HCT116 (cell line): Measurements from ENCODE around the gene IPO11. TPM values are rescaled to one million over a fixed set of nuclear protein-coding genes. Genes with fewer than 3 reads are reported as not detected.

ENCODE experiments used
- ATAC-seq: fragments of 200-7000 bp; cut with Tn5 transposase; 2 replicates; pipeline ENCODE4 v1.9.1; 2020; ENCODE audit warnings: mild to moderate bottlenecking, moderate library complexity
- BruUV-seq: library from RNA; stranded (reverse); fragments of 400-500 nt; replicated peaks from 2 replicates; lab custom pipeline; 2021; lab: Mats Ljungman, UMichigan
- CTCF ChIA-PET: fragments of 300-600 bp; sonication (Branson Sonifier 250); formaldehyde crosslinking; loops from one replicate; lab custom pipeline; 2021; ENCODE audit warnings: antibody characterized with exemption; lab: Charles Lee
- POLR2A ChIA-PET: fragments of 300-600, 350-600 bp; sonication (Branson Sonifier 250); formaldehyde crosslinking; loops from one replicate; lab custom pipeline; 2021; ENCODE audit warnings: antibody characterized with exemption; lab: Charles Lee
- RAD21 ChIA-PET, 2 experiments: fragments of 300-600 bp; sonication (Branson Sonifier 250); formaldehyde crosslinking; loops; one replicate each; lab custom pipeline; 2023; ENCODE audit warnings: low total read pairs in 2 of 2; ENCODE audit not compliant: uncharacterized antibody in 2 of 2, unreplicated experiment in 2 of 2, low non-redundant PET in 1 of 2; lab: Charles Lee
- DNase-seq: peaks from one replicate; pipeline ENCODE4 v3.0.0-alpha.2; 2010; ENCODE audit warnings: low read depth, low spot score
- H2AFZ ChIP-seq: fragments of 200-600 bp; shearing (Covaris generic), sonication (generic); 2 replicates; pipeline ENCODE4 v1.6.1; 2017; ENCODE audit warnings: low read depth, mixed run types, mixed read lengths, antibody characterized with exemption, low read length; ENCODE audit not compliant: poor library complexity, severe bottlenecking
- H3K27ac ChIP-seq: 2 replicates; pipeline ENCODE4 v1.5.1; 2012; ENCODE audit warnings: low read depth, low read length
- H3K27me3 ChIP-seq: fragments of 200-600 bp; sonication (generic); 2 replicates; pipeline ENCODE4 v1.6.1; 2016; ENCODE audit warnings: mixed run types, low read length, mixed read lengths; ENCODE audit not compliant: insufficient read depth
- H3K36me3 ChIP-seq, 2 experiments: fragments of 200-500 bp in 1 of 2; fragments of 200-600 bp in 1 of 2; sonication (Bioruptor generic) in 1 of 2; sonication (generic) in 1 of 2; 2 replicates each; pipeline versions ENCODE4 v1.5.1 to v1.6.1; 2014 to 2016; ENCODE audit warnings: low read length in 2 of 2, inconsistent platforms in 1 of 2, mixed read lengths in 1 of 2, mixed run types in 1 of 2; ENCODE audit not compliant: insufficient read depth in 2 of 2, control insufficient read depth in 1 of 2
- H3K4me1 ChIP-seq, 2 experiments: fragments of 200-600 bp in 1 of 2; sonication (generic) in 1 of 2; 2 replicates each; pipeline versions ENCODE4 v1.5.1 to v1.6.1; 2012 to 2017; ENCODE audit warnings: low read length in 2 of 2, inconsistent platforms in 1 of 2, mild to moderate bottlenecking in 1 of 2, mixed read lengths in 1 of 2, mixed run types in 1 of 2, moderate library complexity in 1 of 2; ENCODE audit not compliant: insufficient read depth in 2 of 2, control insufficient read depth in 1 of 2
- H3K4me2 ChIP-seq: fragments of 200-600 bp; sonication (generic); 2 replicates; pipeline ENCODE4 v1.6.1; 2017; ENCODE audit warnings: mixed run types, low read length, mixed read lengths
- H3K4me3 ChIP-seq, 2 experiments: fragments of 200-600 bp in 1 of 2; sonication (generic) in 1 of 2; replicated peaks in 1 of 2; 2 replicates each; pipeline ENCODE4 v1.5.1; 2011 to 2016; ENCODE audit warnings: low read length in 2 of 2, control low read depth in 1 of 2, low read depth in 1 of 2, mild to moderate bottlenecking in 1 of 2, mixed read lengths in 1 of 2, mixed run types in 1 of 2
- H3K79me2 ChIP-seq: fragments of 200-600 bp; sonication (generic); 2 replicates; pipeline ENCODE4 v1.6.1; 2017; ENCODE audit warnings: mild to moderate bottlenecking, mixed run types, low read length, moderate library complexity, mixed read lengths; ENCODE audit not compliant: insufficient read depth
- H3K9ac ChIP-seq: fragments of 200-600 bp; sonication (generic); 2 replicates; pipeline ENCODE4 v1.6.1; 2016; ENCODE audit warnings: low read length, mixed read lengths
- H3K9me2 ChIP-seq: fragments of 200-600 bp; sonication (generic), shearing (Covaris generic); 2 replicates; pipeline ENCODE4 v1.6.1; 2017; ENCODE audit warnings: mixed run types, mild to moderate bottlenecking, moderate library complexity; ENCODE audit not compliant: insufficient read depth
- H3K9me3 ChIP-seq, 2 experiments: fragments of 200-500 bp in 1 of 2; fragments of 200-600 bp in 1 of 2; sonication (Bioruptor generic) in 1 of 2; sonication (generic) in 1 of 2; 2 replicates each; pipeline ENCODE4 v1.6.1; 2014 to 2017; ENCODE audit warnings: low read length in 2 of 2, mixed read lengths in 2 of 2, inconsistent platforms in 1 of 2, low read depth in 1 of 2, mild to moderate bottlenecking in 1 of 2, mixed run types in 1 of 2, moderate library complexity in 1 of 2; ENCODE audit not compliant: control insufficient read depth in 1 of 2, insufficient read depth in 1 of 2
- H4K20me1 ChIP-seq: fragments of 200-600 bp; sonication (generic), shearing (Covaris generic); 2 replicates; pipeline ENCODE4 v1.6.1; 2017; ENCODE audit warnings: mixed run types, mild to moderate bottlenecking, moderate library complexity; ENCODE audit not compliant: insufficient read depth
- ATF3 ChIP-seq: IDR thresholded peaks from 2 replicates; pipeline ENCODE4 v1.6.1; 2012
- CBX3 ChIP-seq: IDR thresholded peaks from 2 replicates; pipeline ENCODE4 v1.6.1; 2012; ENCODE audit warnings: low read depth
- EGR1 ChIP-seq: IDR thresholded peaks from 2 replicates; pipeline ENCODE4 v1.6.1; 2012; ENCODE audit warnings: low read depth
- ELF1 ChIP-seq: IDR thresholded peaks from 2 replicates; pipeline ENCODE4 v1.6.1; 2012; ENCODE audit warnings: low read depth, borderline replicate concordance
- EZH2 ChIP-seq: fragments of 200-600 bp; sonication (generic); IDR thresholded peaks from 2 replicates; pipeline ENCODE4 v1.6.1; 2017; ENCODE audit warnings: antibody characterized with exemption, mixed run types
- EZH2phosphoT487 ChIP-seq: fragments of 200-600 bp; IDR thresholded peaks from 2 replicates; pipeline ENCODE4 v1.6.1; 2018; ENCODE audit warnings: antibody characterized with exemption, borderline replicate concordance
- FOSL1 ChIP-seq: IDR thresholded peaks from 2 replicates; pipeline ENCODE4 v1.6.1; 2012; ENCODE audit warnings: low read depth
- MAX ChIP-seq: IDR thresholded peaks from 2 replicates; pipeline ENCODE4 v1.6.1; 2012
- POLR2A ChIP-seq: IDR thresholded peaks from 2 replicates; pipeline ENCODE4 v1.7.0; 2011; ENCODE audit warnings: borderline replicate concordance; ENCODE audit not compliant: insufficient read depth, insufficient read length; ENCODE audit errors: extremely low read depth
- POLR2AphosphoS5 ChIP-seq: IDR thresholded peaks from 2 replicates; pipeline ENCODE4 v1.6.1; 2011; ENCODE audit warnings: mild to moderate bottlenecking, low read depth, low read length, moderate library complexity
- RAD21 ChIP-seq: IDR thresholded peaks from 2 replicates; pipeline ENCODE4 v1.6.1; 2012; ENCODE audit warnings: low read depth, mild to moderate bottlenecking
- SIN3A ChIP-seq: IDR thresholded peaks from 2 replicates; pipeline ENCODE4 v1.6.1; 2012; ENCODE audit warnings: low read depth
- TCF7L2 ChIP-seq: IDR thresholded peaks from 2 replicates; pipeline ENCODE4 v1.7.0; 2011; ENCODE audit warnings: borderline replicate concordance, inconsistent platforms; ENCODE audit not compliant: insufficient read depth, insufficient read length; ENCODE audit errors: extremely low read depth
- YY1 ChIP-seq: IDR thresholded peaks from 2 replicates; pipeline ENCODE4 v1.6.1; 2011; ENCODE audit warnings: low read length, low read depth, moderate library complexity, mild to moderate bottlenecking; ENCODE audit not compliant: insufficient replicate concordance; ENCODE audit errors: extremely low read depth
- ZBTB33 ChIP-seq: IDR thresholded peaks from 2 replicates; pipeline ENCODE4 v1.6.1; 2011; ENCODE audit warnings: mild to moderate bottlenecking, low read length, moderate library complexity; ENCODE audit not compliant: insufficient replicate concordance; ENCODE audit errors: extremely low read depth
- ZFX ChIP-seq: fragments of 450-650 bp; IDR thresholded peaks from 2 replicates; pipeline ENCODE4 v1.6.1; 2017
- intact Hi-C: fragments of 100-400 bp; cut with micrococcal nuclease; formaldehyde crosslinking; loops from 2 replicates; pipeline ENCODE4 v1.10.0; 2022
- total RNA-seq: library from RNA; stranded (reverse); gene quantifications from one replicate; pipeline ENCODE4 v1.2.1, GENCODE V29; 2021; ENCODE audit not compliant: unreplicated experiment

The IPO11 gene
- total RNA-seq, 1 experiment from 2014 or later = 55.1 TPM

GRCh38 chr5:62568800-62569432, 156.4 kb downstream of the IPO11 start:
- Histone ChIP-seq H3K36me3 (no peaks in the 10 kb centered on the region), H3K79me2 (peaks cover 13% of the 10 kb centered on the region; the same call in 1 of the 2 replicates), H3K4me1 (no peaks in the 10 kb centered on the region), H4K20me1 (no peaks in the 10 kb centered on the region; the same call in 1 of the 2 replicates), H3K9ac (no peak overlapping the region), H3K27me3 (no peaks in the 10 kb centered on the region), H3K27ac (no peak overlapping the region), H2AFZ (no peak overlapping the region), H3K4me3 (no peak overlapping the region), H3K4me2 (no peak overlapping the region), H3K9me3 (no peaks in the 10 kb centered on the region), H3K9me2 (no peaks in the 10 kb centered on the region)
- ATAC-seq (no peak), DNase-seq (no peak)
- intact Hi-C loops = no loop called here
- TF ChIP-seq POLR2A = no peak
- TF ChIP-seq ATF3 = no peak
- no peak for TF ChIP-seq RAD21
- no peak for TF ChIP-seq ZFX
- TF ChIP-seq MAX = no peak
- TF ChIP-seq EGR1 = no peak
- no peak for TF ChIP-seq EZH2
- TF ChIP-seq EZH2phosphoT487 = no peak
- no peak for TF ChIP-seq POLR2AphosphoS5
- TF ChIP-seq CBX3 = no peak
- TF ChIP-seq ELF1 = no peak
- BruUV-seq = no TSS peak
- CTCF ChIA-PET = no interaction called here
- POLR2A ChIA-PET = no interaction called here
- RAD21 ChIA-PET = no interaction called here

- DNase-seq (no peak), ATAC-seq (no peak)
- Histone ChIP-seq H3K9me3 (no peaks in the 10 kb centered on the region), H3K9me2 (no peaks in the 10 kb centered on the region), H3K9ac (no peak overlapping the region), H3K79me2 (peaks cover 13% of the 10 kb centered on the region; the same call in 1 of the 2 replicates), H3K4me2 (no peak overlapping the region), H4K20me1 (no peaks in the 10 kb centered on the region; the same call in 1 of the 2 replicates), H3K36me3 (no peaks in the 10 kb centered on the region), H3K4me3 (no peak overlapping the region), H3K4me1 (no peaks in the 10 kb centered on the region), H3K27ac (no peak overlapping the region)
- CTCF ChIA-PET = no interaction called here
- no peak for TF ChIP-seq ATF3
- TF ChIP-seq ZBTB33 = no peak
- TF ChIP-seq POLR2AphosphoS5 = no peak
- TF ChIP-seq FOSL1 = no peak
- TF ChIP-seq YY1 = no peak
- TF ChIP-seq TCF7L2 = no peak
- TF ChIP-seq POLR2A = no peak
- TF ChIP-seq SIN3A = no peak
- TF ChIP-seq, all 23 proteins: peak for 0
- BruUV-seq = no TSS peak
- RAD21 ChIA-PET = no interaction called here
- Histone ChIP-seq H3K27me3 (no peaks in the 10 kb centered on the region), H2AFZ (no peak overlapping the region)
- POLR2A ChIA-PET = no interaction called here
- intact Hi-C loops = no loop called here
These were observed 156.9 kb downstream of the IPO11 start for GRCh38 chr5:62569470-62569869.
